RCC 7860 (cell line): ENCODE results near the gene EIF4E3.

Experiments used
- DNase-seq: peaks from one replicate; pipeline ENCODE4 v3.0.0-alpha.2; 2015; ENCODE audit warnings: low spot score
- FAIRE-seq: peaks from 2 replicates; lab custom pipeline; 2012; peaks lifted over from hg19 to GRCh38; lab: Jason Lieb, UNC

Gene EIF4E3

GRCh38 chr3:71724171-71724453, 1.1 kb downstream of the EIF4E3 start:
- no peak for FAIRE-seq
- no peak for DNase-seq

DNA sequence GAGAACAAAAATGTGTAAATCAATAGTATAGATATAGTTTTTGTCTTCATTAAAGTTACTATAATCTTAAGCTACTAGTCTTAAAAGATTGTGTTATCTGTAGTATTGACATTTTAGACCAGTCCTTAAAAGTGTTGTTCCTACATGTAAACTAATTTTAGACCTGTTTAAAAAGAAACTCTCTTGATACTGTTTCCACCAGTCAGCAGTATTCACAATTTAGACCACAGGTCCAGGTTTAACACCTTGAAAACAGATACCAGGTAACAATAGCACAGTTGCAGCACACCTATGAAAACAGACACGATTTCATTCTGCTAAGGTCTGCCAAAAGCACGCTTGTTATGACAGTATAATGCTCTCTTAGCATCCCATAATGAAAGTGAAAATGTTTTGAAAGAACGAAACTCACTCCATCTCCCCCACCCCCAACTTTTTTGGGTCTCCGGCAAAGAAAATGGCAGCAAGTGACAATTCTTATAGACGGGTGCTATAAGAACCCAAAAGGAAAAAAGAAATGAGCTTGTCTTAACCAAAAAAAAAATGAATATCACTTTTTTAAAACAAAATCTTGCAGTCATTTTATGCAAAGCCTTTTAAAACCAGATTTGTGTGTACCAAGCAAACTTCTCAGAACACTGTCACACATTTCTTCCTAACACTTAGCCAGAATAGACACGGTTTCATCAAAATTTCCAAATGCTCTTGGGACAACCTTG, 1.6 kb downstream of the EIF4E3 start:
- no peak for DNase-seq
- FAIRE-seq, result no peak

DNA sequence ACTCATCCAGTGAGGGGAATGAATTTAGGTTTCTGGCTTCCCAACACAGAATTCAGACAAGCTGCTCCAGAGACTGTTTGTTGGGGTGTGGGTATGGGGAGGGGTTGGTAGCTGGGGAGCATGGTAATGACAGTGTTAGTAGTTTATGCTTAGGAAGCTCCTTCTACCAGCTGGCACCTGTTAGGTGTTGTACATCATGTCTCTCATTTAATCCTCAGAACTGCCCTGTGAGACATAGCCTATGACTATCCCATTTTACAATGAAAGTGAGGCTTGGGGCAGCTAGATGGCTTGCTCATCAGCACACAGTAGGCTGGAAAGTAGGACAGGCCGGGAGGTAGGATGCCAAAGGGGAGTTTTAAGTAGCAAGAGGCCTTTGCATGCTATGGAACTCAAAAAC, 2.5 kb downstream of the EIF4E3 start:
- FAIRE-seq (no peak), DNase-seq (no peak)

GRCh38 chr3:71721651-71722157, 3.5 kb downstream of the EIF4E3 start:
- no peak for FAIRE-seq
- DNase-seq, result no peak

- FAIRE-seq, result no peak
- no peak for DNase-seq
These were observed 4.2 kb downstream of the EIF4E3 start for GRCh38 chr3:71721002-71721401.

- DNase-seq (no peak), FAIRE-seq (no peak)
These were observed 7.1 kb downstream of the EIF4E3 start for GRCh38 chr3:71718072-71718471.

DNA sequence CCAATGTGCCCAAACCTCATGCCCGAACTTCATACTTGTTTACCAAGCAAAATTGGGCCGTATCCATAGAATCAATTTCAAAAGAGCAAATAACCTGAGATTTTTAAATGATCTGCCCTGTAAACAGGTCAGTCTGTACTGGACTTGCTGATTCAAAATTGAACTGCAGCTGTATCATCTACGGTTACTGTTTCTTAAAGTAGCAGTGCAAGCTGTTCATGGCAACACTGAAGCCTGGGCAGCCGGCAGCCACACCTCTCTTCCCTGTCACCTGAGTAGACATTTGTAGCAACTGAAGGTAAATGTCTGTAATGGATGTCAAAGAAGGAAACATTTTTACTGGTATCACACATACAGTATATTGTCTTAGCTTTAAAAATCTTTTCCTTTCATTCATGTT, 10.6 kb downstream of the EIF4E3 start:
- FAIRE-seq (no peak), DNase-seq (no peak)

DNA sequence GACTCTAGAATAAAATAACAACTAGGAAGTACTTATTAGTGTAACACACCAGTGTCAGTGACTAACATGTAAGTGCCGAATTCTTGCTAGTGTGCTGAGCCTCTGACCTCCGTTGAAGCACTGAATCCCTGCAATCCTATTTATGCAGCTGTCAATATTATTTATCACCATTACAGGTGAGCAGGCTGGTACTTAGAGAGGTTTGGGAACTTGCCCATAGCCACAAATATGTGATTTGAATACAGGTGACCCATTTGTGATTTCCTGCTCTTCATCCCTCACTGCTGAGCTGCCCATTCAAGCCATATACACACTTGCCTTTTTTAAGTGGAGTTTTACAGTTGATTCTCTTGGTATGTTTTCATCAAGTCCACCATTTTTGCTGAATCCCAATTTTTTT, 12.2 kb downstream of the EIF4E3 start:
- FAIRE-seq (no peak), DNase-seq (no peak)

DNA sequence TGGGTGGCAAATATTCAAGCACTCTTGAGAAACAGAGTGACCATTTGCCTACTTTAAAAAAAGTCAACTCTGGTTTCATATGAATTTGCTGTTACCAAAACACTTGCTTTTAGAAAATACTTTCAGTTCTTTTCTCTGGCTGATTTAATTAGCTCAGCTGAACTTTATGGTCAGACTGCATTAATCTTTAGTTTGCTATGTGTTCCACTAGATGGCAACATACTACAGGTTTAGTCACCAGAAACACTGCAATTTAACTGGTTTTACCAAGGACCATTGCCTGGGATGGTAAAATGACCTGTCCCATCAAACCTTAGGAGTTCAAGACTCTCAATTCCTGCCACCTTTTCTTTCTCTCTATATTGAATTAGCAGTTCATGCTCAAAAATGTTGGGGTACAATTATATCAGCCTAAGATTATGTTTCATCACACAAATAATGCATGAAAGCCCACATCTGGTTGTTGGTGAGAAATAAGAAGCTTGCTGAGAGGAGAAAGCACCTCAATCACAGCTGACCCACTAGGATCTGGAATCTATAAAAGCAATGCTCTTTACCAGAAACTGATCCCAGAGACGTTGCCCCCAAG, 14.2 kb downstream of the EIF4E3 start:
- FAIRE-seq (peak; percentile 70), DNase-seq (peak; percentile 42)

DNA sequence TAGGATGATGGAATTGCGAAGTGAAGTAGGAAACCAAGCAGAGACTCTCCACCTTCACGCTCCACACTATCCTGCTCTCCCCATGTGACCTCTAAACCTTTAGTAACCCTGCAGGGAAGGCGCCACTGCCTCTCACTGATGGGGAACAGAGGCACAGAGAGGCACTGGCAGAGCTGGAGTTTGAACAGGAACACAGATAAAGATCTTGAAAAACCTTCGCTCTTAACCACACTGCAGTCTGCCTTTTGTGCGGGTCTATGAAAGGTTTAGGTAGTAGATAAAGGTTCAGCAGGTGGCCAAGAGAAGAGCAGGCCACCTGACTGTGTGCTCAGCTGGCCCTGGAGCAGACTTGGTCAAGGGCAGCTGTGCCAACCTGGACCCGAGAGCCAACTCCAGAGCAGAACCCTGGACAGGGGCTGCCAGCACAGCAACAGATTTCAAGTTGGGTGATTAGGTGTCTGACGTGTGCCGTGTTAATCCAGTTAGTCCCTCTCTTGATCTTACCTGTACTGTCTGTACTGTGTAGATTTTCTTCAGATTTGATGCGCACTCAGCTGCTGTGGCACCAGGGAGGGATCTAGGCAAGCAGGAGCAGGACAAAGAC, 15.2 kb downstream of the EIF4E3 start:
- DNase-seq (no peak), FAIRE-seq (no peak)

GRCh38 chr3:71708476-71709105, 16.6 kb downstream of the EIF4E3 start:
- FAIRE-seq (no peak), DNase-seq (no peak)

GRCh38 chr3:71707595-71707994, 17.6 kb downstream of the EIF4E3 start:
- peak; percentile 80 for DNase-seq

DNA sequence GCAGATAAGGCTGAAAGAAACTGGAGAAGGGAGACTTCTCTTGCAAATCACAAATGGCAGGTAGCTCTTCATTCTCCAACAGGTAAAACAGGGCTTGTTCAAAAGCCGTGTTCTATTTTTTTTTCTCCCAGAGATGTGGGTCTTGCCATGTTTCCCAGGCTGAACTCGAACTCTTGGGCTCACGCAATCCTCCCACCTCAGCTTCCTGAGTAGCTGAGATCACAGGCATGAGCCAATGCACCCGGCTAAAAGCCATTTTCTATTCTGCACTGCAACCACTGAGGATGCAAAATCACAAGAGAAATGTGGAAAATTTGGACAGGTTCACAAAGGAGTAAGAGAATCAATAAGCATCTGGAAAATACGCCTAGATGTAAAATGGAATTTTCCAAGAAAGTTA, 19.5 kb downstream of the EIF4E3 start:
- no peak for DNase-seq
- no peak for FAIRE-seq

More at GRCh38 chr3:71707595-71707994, 17.6 kb downstream of the EIF4E3 start:
- FAIRE-seq, result peak; percentile 88

DNA sequence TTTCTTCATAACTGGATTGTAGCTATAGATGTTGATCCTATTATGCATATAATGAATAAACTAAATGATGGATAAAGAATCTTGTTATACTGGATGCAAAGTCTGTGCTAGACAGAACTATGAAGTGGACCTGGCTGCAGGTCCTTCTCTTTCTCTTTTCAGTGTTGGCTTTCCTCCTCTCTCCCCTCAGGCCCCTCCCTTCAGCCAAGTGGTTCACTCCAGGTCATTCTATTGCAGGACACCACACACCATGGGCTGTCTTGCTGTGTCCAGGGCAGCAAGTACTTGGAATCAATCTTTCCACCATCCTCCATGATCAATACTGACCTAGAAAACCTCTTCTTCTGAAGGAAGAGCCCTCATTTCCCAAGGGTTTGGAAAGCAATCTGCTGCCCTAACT, 20.3 kb downstream of the EIF4E3 start:
- FAIRE-seq (no peak), DNase-seq (no peak)

DNA sequence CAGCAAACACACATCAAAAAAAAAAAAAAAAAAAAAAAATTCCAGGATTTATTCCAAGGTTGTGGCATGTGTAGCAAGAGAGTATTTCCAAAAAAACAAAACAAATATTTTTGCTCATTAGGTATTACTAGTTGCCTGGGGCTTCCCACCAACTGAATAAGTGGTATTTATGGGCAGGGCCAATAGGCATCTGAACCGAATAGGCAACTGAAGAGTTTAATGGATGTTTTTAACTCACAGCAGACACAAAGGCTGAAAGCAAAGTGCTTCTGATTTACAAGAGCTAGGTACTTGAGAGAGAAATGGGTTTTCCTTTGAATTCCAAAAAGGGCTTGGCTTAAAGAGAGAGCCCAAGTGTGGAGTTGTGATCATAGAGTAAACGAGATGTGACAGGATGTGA, 21.4 kb downstream of the EIF4E3 start:
- FAIRE-seq, result no peak
- no peak for DNase-seq

- FAIRE-seq (peak; percentile 49), DNase-seq (peak; percentile 53)
These were observed 22.8 kb downstream of the EIF4E3 start for GRCh38 chr3:71702131-71703024.

GRCh38 chr3:71701251-71701762, 23.9 kb downstream of the EIF4E3 start:
- FAIRE-seq (no peak), DNase-seq (no peak)

- FAIRE-seq (peak; percentile 67), DNase-seq (peak; percentile 5)
These were observed 30.2 kb downstream of the EIF4E3 start for GRCh38 chr3:71695000-71695482.

GRCh38 chr3:71694358-71694999, 30.7 kb downstream of the EIF4E3 start:
- FAIRE-seq (no peak), DNase-seq (peak; percentile 5)

- no peak for DNase-seq
- no peak for FAIRE-seq
These were observed 31.6 kb downstream of the EIF4E3 start for GRCh38 chr3:71693641-71694040.
